SJCRH30 (cell line): ENCODE measurements around the gene TBC1D10A. TPM values are rescaled to one million over a fixed set of nuclear protein-coding genes. Genes with fewer than 3 reads are reported as not detected.
A peak's percentile ranks its signal among the peaks of the same experiment; 100 is the strongest.

Experiments used
- DNase-seq, 2 experiments: peaks; one replicate each; pipeline ENCODE4 v3.0.0-alpha.2; 2015 to 2020
- H3K27ac ChIP-seq: fragments of 250-450 bp; sonication (Bioruptor Pico); 2 replicates; pipeline ENCODE4 v1.5.1; 2020; ENCODE audit warnings: mild to moderate bottlenecking, moderate library complexity
- H3K27me3 ChIP-seq: fragments of 250-450 bp; sonication (Bioruptor Pico); 2 replicates; pipeline ENCODE4 v1.5.1; 2020; ENCODE audit warnings: mild to moderate bottlenecking, moderate library complexity
- H3K36me3 ChIP-seq: fragments of 250-450 bp; sonication (Bioruptor Pico); 2 replicates; pipeline ENCODE4 v1.5.1; 2020; ENCODE audit warnings: mild to moderate bottlenecking, moderate library complexity
- H3K4me1 ChIP-seq: fragments of 250-450 bp; sonication (Bioruptor Pico); 2 replicates; pipeline ENCODE4 v1.5.1; 2020; ENCODE audit warnings: mild to moderate bottlenecking, moderate library complexity
- H3K4me3 ChIP-seq: fragments of 250-450 bp; sonication (Bioruptor Pico); 2 replicates; pipeline ENCODE4 v1.5.1; 2020; ENCODE audit warnings: mild to moderate bottlenecking, moderate library complexity
- H3K9me3 ChIP-seq: fragments of 250-450 bp; sonication (Bioruptor Pico); replicated peaks from 2 replicates; pipeline ENCODE4 v1.5.1; 2020; ENCODE audit warnings: mild to moderate bottlenecking, moderate library complexity
- total RNA-seq: library from RNA; depleted of rRNA; stranded (reverse); fragments of >200 nt; shearing (Covaris generic); gene quantifications from 2 replicates; pipeline ENCODE4 v1.2.3, GENCODE V29; 2014

The TBC1D10A gene
- total RNA-seq, 1 experiment from 2014 or later: 5.8 TPM

GRCh38 chr22:30305519-30305905, 21.2 kb downstream of the TBC1D10A start:
- Histone ChIP-seq H3K9me3 (no peaks in the 10 kb centered on the region), H3K27me3 (no peaks in the 10 kb centered on the region), H3K4me3 (no peak overlapping the region), H3K36me3 (no peaks in the 10 kb centered on the region), H3K27ac (no peak overlapping the region), H3K4me1 (peaks cover 22% of the 10 kb centered on the region)
- no peak for DNase-seq

GRCh38 chr22:30304495-30305244, 22.1 kb downstream of the TBC1D10A start:
- Histone ChIP-seq H3K36me3 (no peaks in the 10 kb centered on the region), H3K4me3 (no peak overlapping the region), H3K9me3 (no peaks in the 10 kb centered on the region)

GRCh38 chr22:30302810-30303138, 24.0 kb downstream of the TBC1D10A start:
- Histone ChIP-seq H3K27me3 (no peaks in the 10 kb centered on the region), H3K9me3 (no peaks in the 10 kb centered on the region), H3K4me1 (peaks cover 20% of the 10 kb centered on the region), H3K4me3 (no peak overlapping the region), H3K36me3 (no peaks in the 10 kb centered on the region), H3K27ac (peak overlapping the region; percentile 60)
- DNase-seq: no peak

More at GRCh38 chr22:30304495-30305244, 22.1 kb downstream of the TBC1D10A start:
- peaks cover 22% of the 10 kb centered on the region for H3K4me1 ChIP-seq
- no peak overlapping the region for H3K27ac ChIP-seq
- H3K27me3 ChIP-seq: no peaks in the 10 kb centered on the region
- no peak for DNase-seq

- no peaks in the 10 kb centered on the region for H3K9me3 ChIP-seq
- no peaks in the 10 kb centered on the region for H3K36me3 ChIP-seq
- H3K4me3 ChIP-seq: no peak overlapping the region
- no peaks in the 10 kb centered on the region for H3K27me3 ChIP-seq
- peaks cover 20% of the 10 kb centered on the region for H3K4me1 ChIP-seq
- DNase-seq: peak; percentile 59 to 70
- peak overlapping the region; percentile 60 for H3K27ac ChIP-seq
Observed at GRCh38 chr22:30301995-30302809, 24.5 kb downstream of the TBC1D10A start.

- Histone ChIP-seq H3K27me3 (no peaks in the 10 kb centered on the region), H3K36me3 (no peaks in the 10 kb centered on the region), H3K4me3 (no peak overlapping the region), H3K4me1 (peaks cover 20% of the 10 kb centered on the region), H3K27ac (peak overlapping the region; percentile 50; the same call in 1 of the 2 replicates), H3K9me3 (no peaks in the 10 kb centered on the region)
- no peak for DNase-seq
Observed at GRCh38 chr22:30299322-30299721, 27.4 kb downstream of the TBC1D10A start.

GRCh38 chr22:30297991-30298701, 28.6 kb downstream of the TBC1D10A start:
- Histone ChIP-seq H3K27ac (no peak overlapping the region), H3K9me3 (no peaks in the 10 kb centered on the region), H3K27me3 (no peaks in the 10 kb centered on the region), H3K4me1 (peaks cover 20% of the 10 kb centered on the region), H3K36me3 (no peaks in the 10 kb centered on the region), H3K4me3 (no peak overlapping the region)
- DNase-seq: no peak

DNA sequence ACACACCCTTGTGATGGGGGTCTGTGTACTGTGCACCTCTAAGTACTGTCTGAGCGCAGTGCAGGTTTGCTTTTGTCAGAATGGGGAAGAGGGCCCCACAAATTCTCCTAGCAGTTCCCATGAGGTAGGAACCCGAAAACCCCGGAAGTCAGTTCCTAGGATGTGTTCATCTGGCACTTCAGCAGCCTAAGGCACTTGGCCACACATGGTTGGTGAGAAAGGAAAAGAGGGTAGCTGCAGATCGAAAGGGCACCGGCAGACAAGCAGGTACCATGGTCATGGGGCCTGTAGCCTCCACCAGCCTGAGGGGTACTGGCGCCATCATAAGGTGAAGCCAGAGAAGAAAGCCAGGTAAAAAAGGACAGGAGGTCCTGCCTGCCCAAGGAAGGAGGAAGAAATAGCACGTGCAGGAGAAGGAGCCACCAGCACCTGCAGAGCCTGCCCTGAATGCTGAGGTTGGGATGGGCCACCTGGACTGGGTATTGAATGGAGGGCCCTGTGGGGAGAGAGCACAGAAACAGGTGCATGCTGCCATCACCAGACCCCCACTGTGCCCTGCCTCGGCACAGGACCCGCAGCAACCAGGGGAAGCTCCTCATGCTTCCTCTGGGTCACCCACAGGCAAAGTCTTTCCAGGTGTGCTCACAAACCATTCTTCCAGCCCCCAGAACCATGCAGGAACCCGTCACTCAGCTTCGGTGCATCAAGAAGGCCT, 29.3 kb downstream of the TBC1D10A start:
- H3K4me1 ChIP-seq: peaks cover 13% of the 10 kb centered on the region
- H3K4me3 ChIP-seq: no peak overlapping the region
- H3K27me3 ChIP-seq: no peaks in the 10 kb centered on the region
- no peak for DNase-seq
- no peak overlapping the region for H3K27ac ChIP-seq
- H3K9me3 ChIP-seq: no peaks in the 10 kb centered on the region
- H3K36me3 ChIP-seq: no peaks in the 10 kb centered on the region

DNA sequence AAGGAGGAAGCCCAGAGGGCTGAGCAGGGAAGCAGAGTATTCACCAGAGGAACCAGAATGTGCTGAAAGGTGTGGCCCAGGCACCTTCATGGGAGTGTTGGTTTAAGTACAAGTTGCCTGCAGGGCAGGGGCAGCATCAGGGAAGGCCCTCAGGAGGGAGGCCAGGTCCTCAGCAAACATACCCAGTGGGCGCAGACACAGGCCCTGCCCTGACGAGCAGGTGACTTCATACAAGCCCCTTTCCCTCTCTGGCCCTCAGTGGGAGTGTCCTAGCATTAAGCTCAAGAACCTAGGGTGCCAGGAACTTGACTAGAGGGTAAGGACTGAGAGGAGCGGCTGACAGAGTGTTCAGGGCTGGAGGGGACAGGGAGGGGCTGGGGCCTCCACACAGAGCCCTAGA, 29.9 kb downstream of the TBC1D10A start:
- Histone ChIP-seq H3K36me3 (no peaks in the 10 kb centered on the region), H3K27me3 (no peaks in the 10 kb centered on the region), H3K4me1 (peaks cover 7% of the 10 kb centered on the region), H3K4me3 (no peak overlapping the region), H3K27ac (no peak overlapping the region), H3K9me3 (no peaks in the 10 kb centered on the region)
- no peak for DNase-seq

GRCh38 chr22:30296324-30296723, 30.4 kb downstream of the TBC1D10A start:
- no peak for DNase-seq
- H3K4me1 ChIP-seq: peaks cover 4% of the 10 kb centered on the region
- no peaks in the 10 kb centered on the region for H3K27me3 ChIP-seq
- no peaks in the 10 kb centered on the region for H3K9me3 ChIP-seq
- H3K36me3 ChIP-seq: no peaks in the 10 kb centered on the region
- H3K27ac ChIP-seq: no peak overlapping the region
- no peak overlapping the region for H3K4me3 ChIP-seq

DNA sequence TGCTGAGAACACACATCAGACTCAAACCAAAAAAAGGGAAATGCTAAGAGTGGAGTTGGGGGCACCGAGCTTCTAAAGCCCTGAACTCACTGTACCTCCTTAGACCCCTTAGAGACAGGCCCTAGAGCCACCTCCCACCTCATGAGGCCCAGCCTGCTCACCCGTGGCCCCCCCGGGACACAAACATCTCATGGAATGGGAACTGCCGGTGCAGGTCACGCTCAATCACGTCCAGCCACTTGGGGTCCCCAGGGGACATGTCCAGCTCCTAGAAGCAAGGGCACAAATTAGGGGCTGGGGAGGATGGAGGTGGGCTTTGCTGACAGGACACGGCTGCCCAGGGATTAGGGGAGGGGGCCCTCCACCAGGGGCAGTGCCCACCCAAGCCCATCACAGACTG, 31.2 kb downstream of the TBC1D10A start:
- Histone ChIP-seq H3K4me1 (peaks cover 9% of the 10 kb centered on the region), H3K4me3 (no peak overlapping the region), H3K9me3 (no peaks in the 10 kb centered on the region), H3K27ac (no peak overlapping the region), H3K27me3 (no peaks in the 10 kb centered on the region), H3K36me3 (no peaks in the 10 kb centered on the region)
- DNase-seq: no peak

- no peak for DNase-seq
- no peaks in the 10 kb centered on the region for H3K27me3 ChIP-seq
- no peaks in the 10 kb centered on the region for H3K36me3 ChIP-seq
- H3K27ac ChIP-seq: no peak overlapping the region
- H3K4me3 ChIP-seq: no peak overlapping the region
- H3K9me3 ChIP-seq: no peaks in the 10 kb centered on the region
- H3K4me1 ChIP-seq: peaks cover 16% of the 10 kb centered on the region
Observed at GRCh38 chr22:30294830-30295229, 31.9 kb downstream of the TBC1D10A start.

DNA sequence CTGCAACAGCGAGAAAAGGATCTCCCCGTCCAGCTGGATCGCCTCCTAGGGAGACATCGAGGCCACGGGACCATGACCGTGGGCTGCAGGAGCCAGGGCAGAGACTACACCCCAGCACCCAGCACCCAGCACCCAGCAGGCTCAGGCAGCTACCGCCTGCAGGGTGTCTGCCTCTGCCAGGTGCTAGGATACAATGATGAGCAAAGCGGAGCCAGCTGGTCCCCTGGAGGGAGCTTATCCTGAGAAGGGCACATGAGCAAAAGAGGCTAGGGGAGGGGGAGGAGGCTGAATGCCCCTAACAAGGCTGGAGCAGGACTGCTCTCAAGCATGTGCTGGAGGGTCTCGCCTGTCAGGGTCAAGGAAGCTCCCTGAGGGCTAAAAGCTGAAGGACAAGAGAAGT, 32.7 kb downstream of the TBC1D10A start:
- no peaks in the 10 kb centered on the region for H3K27me3 ChIP-seq
- no peak overlapping the region for H3K27ac ChIP-seq
- H3K36me3 ChIP-seq: no peaks in the 10 kb centered on the region
- no peak for DNase-seq
- H3K9me3 ChIP-seq: no peaks in the 10 kb centered on the region
- no peak overlapping the region for H3K4me3 ChIP-seq
- peaks cover 17% of the 10 kb centered on the region for H3K4me1 ChIP-seq

GRCh38 chr22:30293026-30293425, 33.7 kb downstream of the TBC1D10A start:
- peaks cover 23% of the 10 kb centered on the region for H3K4me1 ChIP-seq
- no peak overlapping the region for H3K27ac ChIP-seq
- no peak overlapping the region for H3K4me3 ChIP-seq
- DNase-seq: no peak
- no peaks in the 10 kb centered on the region for H3K36me3 ChIP-seq
- H3K27me3 ChIP-seq: no peaks in the 10 kb centered on the region
- H3K9me3 ChIP-seq: no peaks in the 10 kb centered on the region

DNA sequence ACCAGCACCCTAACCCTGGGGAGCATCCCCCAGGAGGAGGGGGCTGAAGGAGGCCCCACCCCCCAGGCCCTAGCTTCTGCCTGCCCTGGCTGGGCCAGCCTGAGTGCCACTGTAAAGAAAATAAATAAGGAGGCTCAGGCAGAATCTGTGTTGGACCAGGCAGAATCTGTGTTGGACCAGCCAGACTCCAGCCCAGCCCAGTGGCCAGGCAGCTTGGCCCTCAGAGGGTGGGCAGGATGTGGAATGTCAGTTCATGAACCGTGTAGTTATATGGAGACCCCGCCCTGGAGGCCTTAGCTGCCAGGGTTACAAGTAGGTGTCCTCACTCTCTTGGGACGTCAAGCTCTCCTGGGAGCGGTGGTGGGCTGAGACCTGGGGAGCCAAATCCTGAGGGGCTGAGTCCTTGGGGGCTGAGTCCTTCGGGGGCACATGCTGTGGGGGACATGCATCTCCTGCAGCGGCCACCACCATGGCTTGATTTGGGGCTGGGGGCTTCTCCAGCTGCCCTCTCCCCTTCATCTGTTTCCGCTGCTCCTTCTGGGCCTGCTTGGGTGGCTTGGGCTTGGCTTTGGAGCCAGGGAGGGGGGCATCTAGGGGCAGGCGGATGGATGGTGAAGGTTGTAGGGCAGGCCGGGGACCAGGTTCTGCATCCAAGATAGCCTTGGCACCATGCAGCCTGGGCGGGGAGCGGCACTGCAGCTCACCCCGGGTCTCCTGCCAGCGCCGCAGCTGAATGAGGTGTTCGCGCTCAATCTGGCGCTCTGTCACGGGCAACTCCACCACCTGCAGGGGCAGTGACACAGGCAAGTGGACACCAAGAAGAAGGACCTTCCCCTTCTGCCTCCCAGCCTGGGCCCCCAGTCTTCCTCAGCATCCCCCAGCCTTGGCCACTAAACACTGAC, 34.4 kb downstream of the TBC1D10A start:
- Histone ChIP-seq H3K27me3 (no peaks in the 10 kb centered on the region), H3K4me3 (no peak overlapping the region), H3K36me3 (no peaks in the 10 kb centered on the region), H3K9me3 (no peaks in the 10 kb centered on the region), H3K4me1 (peaks cover 23% of the 10 kb centered on the region), H3K27ac (no peak overlapping the region)
- no peak for DNase-seq
